ENCODE measurements around the gene RAB1B.
"Not testable (repeated sequence)": the region's sequence is repeated elsewhere in the genome, so short reads cannot be mapped to it uniquely, and the experiment has no call there.

Gene RAB1B

GRCh38 chr11:66310324-66310723, 41.9 kb downstream of the RAB1B start:
- Histone ChIP-seq H3K36me3 (ENCODE audit: insufficient read depth, low read length) (no peaks in the 10 kb centered on the region), H3K79me2 (ENCODE audit: insufficient read depth, low read length) (no peaks in the 10 kb centered on the region), H3K9me3 (ENCODE audit: insufficient read depth, low read length, severe bottlenecking) (no peaks in the 10 kb centered on the region), H2AFZ (ENCODE audit: low read depth, low read length) (no peak overlapping the region), H3K4me2 (ENCODE audit: insufficient read depth, low read length) (no peak overlapping the region), H3K9ac (ENCODE audit: low read depth, low read length) (no peak overlapping the region), H3K27me3 (ENCODE audit: insufficient read depth, low read length, poor library complexity) (no peaks in the 10 kb centered on the region), H4K20me1 (ENCODE audit: insufficient read depth, low read length) (no peaks in the 10 kb centered on the region), H3K4me1 (ENCODE audit: insufficient read depth, low read length) (peaks cover 23% of the 10 kb centered on the region), H3K4me3 (ENCODE audit: low read depth in 1 of 2, low read length in 2 of 2) (no peak overlapping the region), H3K27ac (ENCODE audit: low read length) (no peak overlapping the region)
- no peak for TF ChIP-seq EZH2 (IDR thresholded peaks at IDR 0.05; ENCODE audit: borderline replicate concordance, low read depth, low read length, severe bottlenecking)
- TF ChIP-seq CTCF (IDR thresholded peaks at IDR 0.05; ENCODE audit: borderline replicate concordance, extremely low read depth, low read length, poor library complexity, severe bottlenecking): no peak
- ATAC-seq (ENCODE audit: insufficient read depth, low read depth): no peak
- no peak for DNase-seq

GRCh38 chr11:66310803-66311440, 42.5 kb downstream of the RAB1B start:
- H3K4me2 ChIP-seq (ENCODE audit: insufficient read depth, low read length); H3K9me3 ChIP-seq (ENCODE audit: insufficient read depth, low read length, severe bottlenecking); H3K4me3 ChIP-seq (ENCODE audit: low read depth in 1 of 2, low read length in 2 of 2); ATAC-seq (ENCODE audit: insufficient read depth, low read depth); H3K9ac ChIP-seq (ENCODE audit: low read depth, low read length); DNase-seq; H3K27ac ChIP-seq (ENCODE audit: low read length); H4K20me1 ChIP-seq (ENCODE audit: insufficient read depth, low read length); H3K79me2 ChIP-seq (ENCODE audit: insufficient read depth, low read length); H2AFZ ChIP-seq (ENCODE audit: low read depth, low read length); H3K36me3 ChIP-seq (ENCODE audit: insufficient read depth, low read length); H3K27me3 ChIP-seq (ENCODE audit: insufficient read depth, low read length, poor library complexity): not testable (repeated sequence)
- H3K4me1 ChIP-seq (ENCODE audit: insufficient read depth, low read length): peaks cover 23% of the 10 kb centered on the region

GRCh38 chr11:66311470-66311964, 43.1 kb downstream of the RAB1B start:
- H4K20me1 ChIP-seq (ENCODE audit: insufficient read depth, low read length): no peaks in the 10 kb centered on the region
- H3K79me2 ChIP-seq (ENCODE audit: insufficient read depth, low read length): no peaks in the 10 kb centered on the region
- H3K9me3 ChIP-seq (ENCODE audit: insufficient read depth, low read length, severe bottlenecking): no peaks in the 10 kb centered on the region
- DNase-seq (no peak), ATAC-seq (ENCODE audit: insufficient read depth, low read depth) (peak; percentile 48; the same call in 2 of the 3 replicates)
- H3K27ac ChIP-seq (ENCODE audit: low read length): no peak overlapping the region
- H3K4me2 ChIP-seq (ENCODE audit: insufficient read depth, low read length): peak overlapping the region; percentile 76
- H3K4me3 ChIP-seq (ENCODE audit: low read depth in 1 of 2, low read length in 2 of 2): peak overlapping the region in 1 of 2 experiments; percentile 66; a peak in 3 of 4 replicates
- TF ChIP-seq CTCF (IDR thresholded peaks at IDR 0.05; ENCODE audit: borderline replicate concordance, extremely low read depth, low read length, poor library complexity, severe bottlenecking) (peak; percentile 86), EZH2 (IDR thresholded peaks at IDR 0.05; ENCODE audit: borderline replicate concordance, low read depth, low read length, severe bottlenecking) (no peak)
- peaks cover 29% of the 10 kb centered on the region for H3K4me1 ChIP-seq (ENCODE audit: insufficient read depth, low read length)
- no peaks in the 10 kb centered on the region for H3K36me3 ChIP-seq (ENCODE audit: insufficient read depth, low read length)
- H2AFZ ChIP-seq (ENCODE audit: low read depth, low read length): peak overlapping the region; percentile 91
- no peaks in the 10 kb centered on the region for H3K27me3 ChIP-seq (ENCODE audit: insufficient read depth, low read length, poor library complexity)
- H3K9ac ChIP-seq (ENCODE audit: low read depth, low read length): peak overlapping the region; percentile 55

GRCh38 chr11:66311965-66312548, 43.6 kb downstream of the RAB1B start:
- H3K4me1 ChIP-seq (ENCODE audit: insufficient read depth, low read length): peaks cover 34% of the 10 kb centered on the region
- peak; percentile 92 for DNase-seq

More at GRCh38 chr11:66311965-66312548, 43.6 kb downstream of the RAB1B start:
- no peaks in the 10 kb centered on the region for H3K9me3 ChIP-seq (ENCODE audit: insufficient read depth, low read length, severe bottlenecking)
- H3K4me2 ChIP-seq (ENCODE audit: insufficient read depth, low read length): peak overlapping the region; percentile 76
- H3K79me2 ChIP-seq (ENCODE audit: insufficient read depth, low read length): no peaks in the 10 kb centered on the region
- no peaks in the 10 kb centered on the region for H3K27me3 ChIP-seq (ENCODE audit: insufficient read depth, low read length, poor library complexity)
- TF ChIP-seq CTCF (IDR thresholded peaks at IDR 0.05; ENCODE audit: borderline replicate concordance, extremely low read depth, low read length, poor library complexity, severe bottlenecking): no peak
- no peak for TF ChIP-seq EZH2 (IDR thresholded peaks at IDR 0.05; ENCODE audit: borderline replicate concordance, low read depth, low read length, severe bottlenecking)
- no peaks in the 10 kb centered on the region for H3K36me3 ChIP-seq (ENCODE audit: insufficient read depth, low read length)
- peak overlapping the region; percentile 91 for H2AFZ ChIP-seq (ENCODE audit: low read depth, low read length)
- peak; percentile 80 for ATAC-seq (ENCODE audit: insufficient read depth, low read depth)
- H3K27ac ChIP-seq (ENCODE audit: low read length): peak overlapping the region; percentile 84
- peak overlapping the region; percentile 25 to 66; a peak in 3 of 4 replicates for H3K4me3 ChIP-seq (ENCODE audit: low read depth in 1 of 2, low read length in 2 of 2)
- no peaks in the 10 kb centered on the region for H4K20me1 ChIP-seq (ENCODE audit: insufficient read depth, low read length)
- H3K9ac ChIP-seq (ENCODE audit: low read depth, low read length): peak overlapping the region; percentile 55

Measured in DND-41 (cell line).